WTC11 (cell line): Measurements from ENCODE around the gene ARHGEF28. TPM values are rescaled to one million over a fixed set of nuclear protein-coding genes. Genes with fewer than 3 reads are reported as not detected.

Experiments used
- ATAC-seq: fragments of 200-7000 bp; cut with Tn5 transposase; 2 replicates; pipeline ENCODE4 v1.10.0; 2021; ENCODE audit warnings: mild to moderate bottlenecking, moderate library complexity
- CTCF ChIA-PET: fragments of 300-600 bp; sonication (Branson Sonifier 250); formaldehyde crosslinking; loops from one replicate; lab custom pipeline; 2021; ENCODE audit warnings: antibody characterized with exemption; lab: Charles Lee
- POLR2A ChIA-PET: fragments of 350-600 bp; sonication (Branson Sonifier 250); formaldehyde crosslinking; loops from one replicate; lab custom pipeline; 2021; ENCODE audit warnings: antibody characterized with exemption; lab: Charles Lee
- DNase-seq: peaks from one replicate; pipeline ENCODE4 v3.0.0; 2021; ENCODE audit warnings: low spot score
- H3K27ac Mint-ChIP-seq: 2 replicates; pipeline ENCODE4 v1.8.0; 2021; ENCODE audit warnings: mixed read lengths
- H3K27me3 Mint-ChIP-seq: 2 replicates; pipeline ENCODE4 v1.8.0; 2021; ENCODE audit warnings: low read depth, mild to moderate bottlenecking, moderate library complexity, mixed read lengths
- H3K36me3 Mint-ChIP-seq: 2 replicates; pipeline ENCODE4 v1.8.0; 2021; ENCODE audit warnings: mixed read lengths
- H3K4me1 Mint-ChIP-seq: 2 replicates; pipeline ENCODE4 v1.8.0; 2022; ENCODE audit warnings: mixed read lengths
- H3K4me3 Mint-ChIP-seq: 2 replicates; pipeline ENCODE4 v1.8.0; 2021; ENCODE audit warnings: mild to moderate bottlenecking, moderate library complexity, mixed read lengths
- H3K9me3 Mint-ChIP-seq: 2 replicates; pipeline ENCODE4 v1.8.0; 2021; ENCODE audit warnings: mixed read lengths
- ATF1 ChIP-seq: sonication (generic); formaldehyde crosslinking; IDR thresholded peaks from 2 replicates; pipeline ENCODE4 v1.8.1; 2023; ENCODE audit warnings: mild to moderate bottlenecking, moderate library complexity, missing genetic modification reagents
- E2F1 ChIP-seq: sonication (generic); formaldehyde crosslinking; IDR thresholded peaks from 2 replicates; pipeline ENCODE4 v1.8.0; 2022; ENCODE audit warnings: mild to moderate bottlenecking, missing genetic modification reagents
- ELF4 ChIP-seq: sonication (generic); formaldehyde crosslinking; IDR thresholded peaks from 2 replicates; pipeline ENCODE4 v1.8.1; 2022; ENCODE audit warnings: low read depth, mild to moderate bottlenecking, moderate library complexity, missing genetic modification reagents
- FOXK1 ChIP-seq: sonication (generic); formaldehyde crosslinking; IDR thresholded peaks from 2 replicates; pipeline ENCODE4 v1.8.0; 2022; ENCODE audit warnings: mild to moderate bottlenecking, moderate library complexity, missing genetic modification reagents
- GABPB1 ChIP-seq: sonication (generic); formaldehyde crosslinking; IDR thresholded peaks from 2 replicates; pipeline ENCODE4 v1.8.1; 2023; ENCODE audit warnings: mild to moderate bottlenecking, missing genetic modification reagents
- GRHL2 ChIP-seq: fragments of 250-450 bp; sonication (Bioruptor Pico); IDR thresholded peaks from 2 replicates; pipeline ENCODE4 v1.8.0; 2022; ENCODE audit warnings: mild to moderate bottlenecking, moderate library complexity; ENCODE audit not compliant: insufficient replicate concordance, severe bottlenecking
- NR2C2 ChIP-seq: sonication (generic); formaldehyde crosslinking; IDR thresholded peaks from 2 replicates; pipeline ENCODE4 v1.8.0; 2022; ENCODE audit warnings: mild to moderate bottlenecking, missing genetic modification reagents
- PREB ChIP-seq: sonication (generic); formaldehyde crosslinking; IDR thresholded peaks from 2 replicates; pipeline ENCODE4 v1.8.1; 2022; ENCODE audit warnings: mild to moderate bottlenecking, missing genetic modification reagents, moderate library complexity, borderline replicate concordance
- PRRX2 ChIP-seq: fragments of 250-450 bp; sonication (Bioruptor Pico); IDR thresholded peaks from 2 replicates; pipeline ENCODE4 v1.8.0; 2021; ENCODE audit warnings: mild to moderate bottlenecking
- SMAD3 ChIP-seq: sonication (generic); formaldehyde crosslinking; IDR thresholded peaks from 2 replicates; pipeline ENCODE4 v1.8.0; 2022; ENCODE audit warnings: missing genetic modification reagents, mild to moderate bottlenecking, borderline replicate concordance
- ZNF219 ChIP-seq: sonication (generic); formaldehyde crosslinking; IDR thresholded peaks from 2 replicates; pipeline ENCODE4 v1.8.0; 2023; ENCODE audit warnings: missing genetic modification reagents, mild to moderate bottlenecking, borderline replicate concordance
- total RNA-seq: library from RNA; stranded (reverse); gene quantifications from 3 replicates; pipeline ENCODE4 v1.2.3, GENCODE V29; 2021
- TF ChIP-seq, protein P1 (sequence below): sonication (generic); formaldehyde crosslinking; IDR thresholded peaks from 2 replicates; pipeline ENCODE4 v1.8.1; 2022; ENCODE audit warnings: low read depth, mild to moderate bottlenecking, moderate library complexity, missing genetic modification reagents, borderline replicate concordance
- TF ChIP-seq, protein P2 (sequence below): fragments of 250-450 bp; sonication (Bioruptor Pico); IDR thresholded peaks from 2 replicates; pipeline ENCODE4 v1.9.0; 2021; ENCODE audit warnings: mild to moderate bottlenecking, borderline replicate concordance
- TF ChIP-seq, protein P3 (sequence below): fragments of 250-450 bp; sonication (Bioruptor Pico); conservative IDR thresholded peaks from 2 replicates; pipeline ENCODE4 v1.9.0; 2021; ENCODE audit warnings: mild to moderate bottlenecking
- TF ChIP-seq, protein P4 (sequence below): sonication (generic); formaldehyde crosslinking; IDR thresholded peaks from 2 replicates; pipeline ENCODE4 v1.8.1; 2023; ENCODE audit warnings: mild to moderate bottlenecking, missing genetic modification reagents

The ARHGEF28 gene
- total RNA-seq, 1 experiment from 2014 or later, result 0.96 TPM

GRCh38 chr5:73727470-73727869 lies 101.5 kb downstream of the ARHGEF28 start:
- Mint-ChIP-seq H3K36me3 (no peaks in the 10 kb centered on the region), H3K4me1 (no peaks in the 10 kb centered on the region), H3K4me3 (no peak overlapping the region), H3K9me3 (no peaks in the 10 kb centered on the region), H3K27ac (no peak overlapping the region), H3K27me3 (no peaks in the 10 kb centered on the region)
- CTCF ChIA-PET, result no interaction called here
- TF ChIP-seq ELF4 (CRISPR knock-in tag), result no peak
- TF ChIP-seq GABPB1 (CRISPR knock-in tag), result no peak
- TF ChIP-seq, protein P1, sequence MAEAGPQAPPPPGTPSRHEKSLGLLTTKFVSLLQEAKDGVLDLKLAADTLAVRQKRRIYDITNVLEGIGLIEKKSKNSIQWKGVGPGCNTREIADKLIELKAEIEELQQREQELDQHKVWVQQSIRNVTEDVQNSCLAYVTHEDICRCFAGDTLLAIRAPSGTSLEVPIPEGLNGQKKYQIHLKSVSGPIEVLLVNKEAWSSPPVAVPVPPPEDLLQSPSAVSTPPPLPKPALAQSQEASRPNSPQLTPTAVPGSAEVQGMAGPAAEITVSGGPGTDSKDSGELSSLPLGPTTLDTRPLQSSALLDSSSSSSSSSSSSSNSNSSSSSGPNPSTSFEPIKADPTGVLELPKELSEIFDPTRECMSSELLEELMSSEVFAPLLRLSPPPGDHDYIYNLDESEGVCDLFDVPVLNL (CRISPR knock-in tag), result no peak
- TF ChIP-seq, protein P2, sequence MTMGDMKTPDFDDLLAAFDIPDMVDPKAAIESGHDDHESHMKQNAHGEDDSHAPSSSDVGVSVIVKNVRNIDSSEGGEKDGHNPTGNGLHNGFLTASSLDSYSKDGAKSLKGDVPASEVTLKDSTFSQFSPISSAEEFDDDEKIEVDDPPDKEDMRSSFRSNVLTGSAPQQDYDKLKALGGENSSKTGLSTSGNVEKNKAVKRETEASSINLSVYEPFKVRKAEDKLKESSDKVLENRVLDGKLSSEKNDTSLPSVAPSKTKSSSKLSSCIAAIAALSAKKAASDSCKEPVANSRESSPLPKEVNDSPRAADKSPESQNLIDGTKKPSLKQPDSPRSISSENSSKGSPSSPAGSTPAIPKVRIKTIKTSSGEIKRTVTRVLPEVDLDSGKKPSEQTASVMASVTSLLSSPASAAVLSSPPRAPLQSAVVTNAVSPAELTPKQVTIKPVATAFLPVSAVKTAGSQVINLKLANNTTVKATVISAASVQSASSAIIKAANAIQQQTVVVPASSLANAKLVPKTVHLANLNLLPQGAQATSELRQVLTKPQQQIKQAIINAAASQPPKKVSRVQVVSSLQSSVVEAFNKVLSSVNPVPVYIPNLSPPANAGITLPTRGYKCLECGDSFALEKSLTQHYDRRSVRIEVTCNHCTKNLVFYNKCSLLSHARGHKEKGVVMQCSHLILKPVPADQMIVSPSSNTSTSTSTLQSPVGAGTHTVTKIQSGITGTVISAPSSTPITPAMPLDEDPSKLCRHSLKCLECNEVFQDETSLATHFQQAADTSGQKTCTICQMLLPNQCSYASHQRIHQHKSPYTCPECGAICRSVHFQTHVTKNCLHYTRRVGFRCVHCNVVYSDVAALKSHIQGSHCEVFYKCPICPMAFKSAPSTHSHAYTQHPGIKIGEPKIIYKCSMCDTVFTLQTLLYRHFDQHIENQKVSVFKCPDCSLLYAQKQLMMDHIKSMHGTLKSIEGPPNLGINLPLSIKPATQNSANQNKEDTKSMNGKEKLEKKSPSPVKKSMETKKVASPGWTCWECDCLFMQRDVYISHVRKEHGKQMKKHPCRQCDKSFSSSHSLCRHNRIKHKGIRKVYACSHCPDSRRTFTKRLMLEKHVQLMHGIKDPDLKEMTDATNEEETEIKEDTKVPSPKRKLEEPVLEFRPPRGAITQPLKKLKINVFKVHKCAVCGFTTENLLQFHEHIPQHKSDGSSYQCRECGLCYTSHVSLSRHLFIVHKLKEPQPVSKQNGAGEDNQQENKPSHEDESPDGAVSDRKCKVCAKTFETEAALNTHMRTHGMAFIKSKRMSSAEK (CRISPR knock-in tag), result no peak
- no peak for TF ChIP-seq NR2C2 (CRISPR knock-in tag)
- TF ChIP-seq SMAD3 (CRISPR knock-in tag), result no peak
- no peak for TF ChIP-seq ATF1 (CRISPR knock-in tag)
- TF ChIP-seq, protein P3, sequence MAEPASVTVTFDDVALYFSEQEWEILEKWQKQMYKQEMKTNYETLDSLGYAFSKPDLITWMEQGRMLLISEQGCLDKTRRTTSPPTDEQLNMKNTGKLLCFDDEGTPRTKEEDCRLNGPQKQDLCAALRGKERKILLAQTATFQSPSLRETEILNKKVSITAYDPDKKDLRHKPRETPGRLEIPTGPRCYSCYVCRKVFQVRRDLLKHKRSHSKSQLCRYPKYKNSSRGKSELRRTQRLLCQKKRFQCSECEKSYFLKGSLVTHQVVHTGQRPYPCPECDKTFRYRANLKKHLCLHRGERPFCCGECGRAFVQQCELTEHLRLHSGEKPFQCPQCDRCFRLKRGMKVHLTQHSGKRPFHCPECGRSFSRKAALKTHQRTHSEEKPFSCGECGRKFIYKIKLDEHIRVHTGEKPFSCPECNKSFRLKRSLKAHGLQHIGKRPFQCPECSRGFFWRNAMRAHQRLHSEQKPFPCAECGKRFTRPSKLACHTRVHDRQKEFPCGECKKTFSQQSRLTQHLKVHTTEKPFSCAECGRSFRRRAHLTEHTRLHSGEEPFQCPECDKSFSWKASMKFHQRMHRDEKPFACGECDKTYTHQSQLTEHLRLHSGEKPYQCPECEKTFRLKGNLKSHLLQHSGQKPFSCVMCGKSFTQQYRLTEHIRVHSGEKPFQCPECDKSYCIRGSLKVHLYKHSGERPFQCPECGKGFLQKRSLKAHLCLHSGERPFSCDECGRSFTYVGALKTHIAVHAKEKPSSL, result no peak
- no peak for TF ChIP-seq PREB
- TF ChIP-seq ZNF219 (CRISPR knock-in tag), result no peak
- no peak for TF ChIP-seq GRHL2
- TF ChIP-seq PRRX2 (CRISPR knock-in tag), result no peak
- TF ChIP-seq, protein P4, sequence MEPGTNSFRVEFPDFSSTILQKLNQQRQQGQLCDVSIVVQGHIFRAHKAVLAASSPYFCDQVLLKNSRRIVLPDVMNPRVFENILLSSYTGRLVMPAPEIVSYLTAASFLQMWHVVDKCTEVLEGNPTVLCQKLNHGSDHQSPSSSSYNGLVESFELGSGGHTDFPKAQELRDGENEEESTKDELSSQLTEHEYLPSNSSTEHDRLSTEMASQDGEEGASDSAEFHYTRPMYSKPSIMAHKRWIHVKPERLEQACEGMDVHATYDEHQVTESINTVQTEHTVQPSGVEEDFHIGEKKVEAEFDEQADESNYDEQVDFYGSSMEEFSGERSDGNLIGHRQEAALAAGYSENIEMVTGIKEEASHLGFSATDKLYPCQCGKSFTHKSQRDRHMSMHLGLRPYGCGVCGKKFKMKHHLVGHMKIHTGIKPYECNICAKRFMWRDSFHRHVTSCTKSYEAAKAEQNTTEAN (CRISPR knock-in tag), result no peak
- no peak for DNase-seq
- POLR2A ChIA-PET, result interaction anchor here (0.6 kb wide), 1 partner anchor 35 kb away, joined by 7 read pairs; no protein-coding TSS in a partner anchor
- ATAC-seq, result no peak

DNA sequence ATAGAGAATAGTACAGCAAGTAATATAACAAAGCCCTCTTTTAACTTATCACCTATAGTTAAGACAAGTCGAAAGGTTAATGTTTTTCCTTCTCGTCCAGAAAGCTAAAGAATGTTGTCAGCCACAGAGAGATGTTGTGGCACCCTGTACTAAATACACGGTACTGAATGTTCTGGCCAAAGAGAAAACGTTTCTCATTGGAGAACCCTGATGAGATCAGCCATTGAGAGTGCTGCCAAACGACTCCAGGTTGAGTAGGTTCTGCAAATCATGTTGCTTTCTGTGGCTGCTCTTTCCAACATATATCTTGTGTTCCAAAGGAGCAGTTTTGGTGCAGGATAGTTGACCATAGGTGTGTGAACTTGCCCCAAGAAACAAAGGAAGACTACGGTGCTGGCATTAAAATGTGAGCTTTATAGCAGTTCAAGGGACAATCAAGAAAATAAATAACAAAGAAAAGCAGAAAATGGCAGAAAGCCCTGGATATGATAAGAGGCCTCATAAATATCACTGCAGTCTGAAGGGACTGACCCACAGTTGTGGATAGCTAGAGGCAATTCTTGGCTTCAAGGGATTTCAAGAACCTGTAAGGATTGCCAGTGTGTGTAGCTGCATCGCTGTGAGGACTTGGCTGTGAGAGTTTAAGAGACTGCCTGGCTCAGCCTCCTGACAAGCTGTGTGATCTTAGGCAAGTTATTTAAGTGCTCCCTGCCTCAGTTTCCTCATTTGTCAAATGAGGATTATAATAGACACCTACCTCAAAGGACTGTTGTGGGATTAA lies 102.7 kb downstream of the ARHGEF28 start:
- CTCF ChIA-PET, result no interaction called here
- ATAC-seq, result no peak
- no peaks in the 10 kb centered on the region for H3K4me1 Mint-ChIP-seq
- TF ChIP-seq PREB, result no peak
- TF ChIP-seq, protein P2 (CRISPR knock-in tag), result no peak
- TF ChIP-seq FOXK1, result no peak
- no peak for TF ChIP-seq E2F1 (CRISPR knock-in tag)

More for the DNA sequence above, 102.7 kb downstream of the ARHGEF28 start:
- DNase-seq, result no peak
- Mint-ChIP-seq H3K27me3 (no peaks in the 10 kb centered on the region), H3K4me3 (no peak overlapping the region), H3K36me3 (no peaks in the 10 kb centered on the region), H3K9me3 (peaks cover 4% of the 10 kb centered on the region; the same call in 1 of the 2 replicates), H3K27ac (no peak overlapping the region)
- POLR2A ChIA-PET, result no interaction called here
